AG09309 (cell line): ENCODE measurements around the gene KLHL10.

Source experiments
- DNase-seq: peaks from one replicate; pipeline ENCODE4 v3.0.0-alpha.2; 2010; ENCODE audit warnings: low read depth
- H3K4me3 ChIP-seq: 2 replicates; pipeline ENCODE4 v1.5.1; 2011; ENCODE audit warnings: mild to moderate bottlenecking, low read depth, low read length, moderate library complexity; ENCODE audit not compliant: control insufficient read depth
- CTCF ChIP-seq: IDR thresholded peaks from 2 replicates; pipeline ENCODE4 v1.5.1; 2011; ENCODE audit warnings: mild to moderate bottlenecking, low read depth, low read length, inconsistent platforms; ENCODE audit not compliant: insufficient read depth, control insufficient read depth; ENCODE audit errors: missing control alignments

KLHL10 gene

GRCh38 chr17:41864836-41865595, 27.4 kb downstream of the KLHL10 start, which contains the start of gene KLHL11:
Gene KLHL11, minus strand, starts transcription at chr17:41865423. Its CDS starts 53 bp downstream, at chr17:41865370.
- H3K4me3 ChIP-seq = peak within 1 kb of the TSS; percentile 83
- peak; percentile 5 for TF ChIP-seq CTCF
- DNase-seq = peak; percentile 35

GRCh38 chr17:41865596-41865893, 27.9 kb downstream of the KLHL10 start:
- H3K4me3 ChIP-seq = peak overlapping the region; percentile 23
- no peak for TF ChIP-seq CTCF
- DNase-seq = no peak

- TF ChIP-seq CTCF = no peak
- DNase-seq = no peak
- no peak overlapping the region for H3K4me3 ChIP-seq
Observed at GRCh38 chr17:41868568-41868967, 30.9 kb downstream of the KLHL10 start.

GRCh38 chr17:41869426-41869825, 31.8 kb downstream of the KLHL10 start:
- no peak for TF ChIP-seq CTCF
- DNase-seq = no peak
- no peak overlapping the region for H3K4me3 ChIP-seq

GRCh38 chr17:41870097-41870496, 32.5 kb downstream of the KLHL10 start:
- TF ChIP-seq CTCF = no peak
- H3K4me3 ChIP-seq = no peak overlapping the region
- no peak for DNase-seq

- no peak for DNase-seq
- no peak overlapping the region for H3K4me3 ChIP-seq
- TF ChIP-seq CTCF = no peak
Observed at GRCh38 chr17:41870627-41871026, 33.0 kb downstream of the KLHL10 start.

- TF ChIP-seq CTCF = no peak
- no peak overlapping the region for H3K4me3 ChIP-seq
- no peak for DNase-seq
Observed at GRCh38 chr17:41871789-41872188, 34.2 kb downstream of the KLHL10 start.
